ENCODE data around the gene TMEM213.
A peak's percentile ranks its signal among the peaks of the same experiment; 100 is the strongest.

The TMEM213 gene

GRCh38 chr7:138875794-138876193 is 78.0 kb downstream of the TMEM213 start:
- DNase-seq (ENCODE audit: low read depth, low spot score), result no peak

- no peak for DNase-seq (ENCODE audit: low read depth, low spot score)
These were observed 78.5 kb downstream of the TMEM213 start for GRCh38 chr7:138876326-138876725.

- no peak for DNase-seq (ENCODE audit: low read depth, low spot score)
These were observed 80.3 kb downstream of the TMEM213 start for GRCh38 chr7:138878051-138878450.

GRCh38 chr7:138878856-138879255 is 81.1 kb downstream of the TMEM213 start:
- no peak for DNase-seq (ENCODE audit: low read depth, low spot score)

- no peak for DNase-seq (ENCODE audit: low read depth, low spot score)
These were observed 81.6 kb downstream of the TMEM213 start for GRCh38 chr7:138879356-138879755.

- no peak for DNase-seq (ENCODE audit: low read depth, low spot score)
These were observed 83.2 kb downstream of the TMEM213 start for GRCh38 chr7:138880881-138881578.

GRCh38 chr7:138881579-138882188 is 83.9 kb downstream of the TMEM213 start:
- no peak for DNase-seq (ENCODE audit: low read depth, low spot score)

- DNase-seq (ENCODE audit: low read depth, low spot score), result no peak
These were observed 84.5 kb downstream of the TMEM213 start for GRCh38 chr7:138882249-138882648.

- no peak for DNase-seq (ENCODE audit: low read depth, low spot score)
These were observed 87.8 kb downstream of the TMEM213 start for GRCh38 chr7:138885383-138886147.

- DNase-seq (ENCODE audit: low read depth, low spot score), result no peak
These were observed 88.7 kb downstream of the TMEM213 start for GRCh38 chr7:138886501-138886917.

GRCh38 chr7:138887085-138887710 is 89.4 kb downstream of the TMEM213 start:
- peak; percentile 53 for DNase-seq (ENCODE audit: low read depth, low spot score)
